ENCODE results near the gene TMEM26.
"Not testable (repeated sequence)": the region's sequence is repeated elsewhere in the genome, so short reads cannot be mapped to it uniquely, and the experiment has no call there.

The TMEM26 gene

DNA sequence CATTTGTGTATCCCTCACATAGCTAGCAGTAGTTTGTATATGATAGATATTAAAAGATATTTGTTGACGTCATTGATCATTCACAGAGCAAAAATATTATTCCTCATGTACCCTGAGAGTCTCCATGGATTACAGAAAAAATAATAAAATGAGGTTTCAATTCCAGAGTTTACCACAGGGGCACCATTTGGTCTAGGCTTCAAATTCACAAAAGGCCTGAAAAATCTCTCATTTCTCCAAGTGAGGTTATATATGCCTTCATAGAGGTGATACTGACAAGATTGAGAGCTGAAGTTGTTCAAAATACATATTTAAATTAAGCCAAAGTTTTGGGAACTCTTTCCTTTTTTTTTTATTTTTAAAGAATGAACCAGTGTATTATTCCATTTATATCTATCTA is 52.7 kb downstream of the TMEM26 start:
- DNase-seq (ENCODE audit: low read depth in 2 of 2), result no peak

DNA sequence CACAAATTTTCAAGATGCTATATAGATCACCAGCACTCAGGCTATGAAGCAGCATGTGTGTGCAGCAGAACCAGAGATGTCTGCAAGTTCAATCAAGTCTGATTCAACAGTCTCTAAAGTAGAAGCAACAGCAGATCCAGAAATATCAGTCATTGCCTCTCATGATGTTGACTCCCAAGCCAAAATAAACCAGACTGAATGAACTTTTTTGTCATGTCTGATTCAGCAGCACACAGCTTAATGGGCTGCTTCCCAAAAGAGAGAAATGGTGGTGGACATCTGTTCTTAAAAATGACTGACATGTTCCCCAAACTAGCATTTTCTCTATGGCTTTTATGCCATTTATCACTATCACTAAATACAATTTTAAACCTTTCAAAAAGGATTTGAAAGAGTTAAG is 53.8 kb downstream of the TMEM26 start:
- DNase-seq (ENCODE audit: low read depth in 2 of 2), result no peak

DNA sequence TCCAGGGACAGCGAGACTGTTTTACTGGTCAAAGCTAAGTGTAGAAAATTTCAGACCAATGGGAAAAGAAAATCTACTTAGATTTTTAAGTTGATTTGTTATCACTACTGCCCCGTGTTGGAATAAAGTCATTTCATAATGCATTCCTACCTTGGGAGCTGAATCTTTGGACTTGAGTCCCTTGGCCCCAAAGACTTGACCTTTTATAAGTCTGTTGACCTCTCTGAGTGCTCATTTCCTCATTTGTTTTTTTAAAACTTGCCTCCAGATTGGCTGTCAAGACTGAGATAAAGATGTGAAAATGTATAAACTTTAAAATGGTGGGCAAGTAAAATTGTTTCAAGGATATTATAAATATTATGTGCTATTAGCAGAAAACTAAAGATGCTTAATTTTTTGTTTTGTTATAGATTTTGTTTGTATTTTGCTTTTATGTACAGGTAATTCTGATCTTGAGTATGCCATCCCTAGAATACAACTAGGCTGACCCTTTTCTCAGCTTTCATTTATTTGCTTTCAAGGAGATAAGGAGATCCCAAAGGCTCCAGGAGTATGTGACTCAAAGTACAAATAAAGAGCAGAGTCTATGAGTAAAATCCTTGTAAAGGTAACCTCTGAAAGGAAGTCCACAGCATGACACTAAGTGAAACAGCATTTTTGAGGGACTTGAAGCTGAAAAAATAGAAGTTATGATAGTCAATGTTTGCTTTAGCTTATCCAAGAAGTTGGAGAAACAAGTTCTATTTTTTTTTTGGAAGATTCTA is 54.6 kb downstream of the TMEM26 start:
- no peak for DNase-seq (ENCODE audit: low read depth in 2 of 2)

DNA sequence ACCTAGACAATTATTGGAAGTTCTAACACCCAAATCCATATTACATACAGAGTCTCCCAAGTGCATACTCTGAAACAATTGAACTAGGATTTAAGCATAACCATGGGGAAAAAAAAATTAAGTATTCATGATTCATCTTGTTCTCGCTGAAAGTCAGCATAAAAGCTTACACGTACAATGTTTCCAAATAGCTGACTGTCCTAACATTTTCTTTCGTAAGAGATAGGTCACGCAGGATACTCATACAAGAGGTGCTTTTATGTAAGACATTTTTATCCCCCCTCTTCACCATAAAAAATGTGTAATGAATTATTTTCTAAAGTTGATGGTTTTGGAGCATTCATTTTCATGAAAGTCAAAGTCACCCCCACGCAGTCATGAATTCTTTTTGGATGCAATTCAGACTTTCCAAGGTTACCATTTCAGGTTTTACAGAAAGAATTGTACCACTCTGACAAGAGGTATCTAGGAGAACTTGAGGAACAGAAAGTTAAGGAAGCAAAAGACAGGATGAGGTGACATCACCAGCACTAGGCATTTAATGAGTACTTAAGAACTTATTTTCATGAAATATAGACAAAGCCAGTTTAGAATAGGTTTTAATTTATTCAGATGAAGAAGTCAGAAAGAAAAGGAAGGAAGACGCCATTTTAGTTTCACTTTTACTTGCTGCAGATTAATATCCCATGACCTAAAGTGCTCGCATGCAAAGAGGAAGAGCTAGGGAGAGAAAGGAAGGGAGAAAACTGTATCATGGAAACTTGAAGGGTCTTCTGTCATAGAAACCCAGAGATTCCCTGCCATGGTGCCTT is 55.8 kb downstream of the TMEM26 start:
- DNase-seq (ENCODE audit: low read depth in 2 of 2), result no peak

DNA sequence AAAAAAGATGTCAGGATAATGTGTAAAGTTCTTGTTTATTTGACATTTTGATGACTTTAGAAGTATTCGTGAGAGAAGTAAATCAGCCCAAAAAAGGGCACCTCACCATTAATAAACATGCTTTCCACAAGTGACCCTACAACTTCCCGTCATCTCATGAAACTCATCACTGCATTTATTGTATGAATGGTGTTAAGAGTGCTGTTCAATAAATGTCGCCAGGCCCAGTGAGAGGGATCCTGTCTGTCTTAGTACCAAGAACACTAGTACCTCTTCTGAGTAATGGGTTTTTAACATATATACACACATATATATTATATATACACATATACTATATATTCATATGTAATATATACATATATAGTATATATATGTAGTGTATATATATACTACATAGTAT is 61.9 kb downstream of the TMEM26 start:
- no peak for DNase-seq (ENCODE audit: low read depth in 2 of 2)

DNA sequence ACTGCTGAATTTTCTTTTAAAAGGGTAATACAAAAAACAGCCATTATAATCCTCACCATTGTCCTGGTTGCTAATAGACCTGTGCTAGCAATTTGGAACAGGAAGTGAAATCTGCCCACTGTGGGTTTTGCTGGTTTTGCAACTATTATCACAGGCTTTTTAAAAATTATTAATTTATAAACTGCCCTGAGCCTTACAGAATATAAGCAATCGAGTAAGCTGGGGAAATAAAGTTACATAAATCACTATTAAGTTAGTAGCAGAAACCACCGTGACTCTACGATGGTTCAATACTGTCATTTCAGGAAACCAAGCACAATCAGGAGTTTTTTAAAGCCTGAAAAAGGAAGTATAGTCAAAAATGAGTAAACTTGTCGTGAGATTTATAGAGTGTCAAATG is 62.3 kb downstream of the TMEM26 start:
- no peak for DNase-seq (ENCODE audit: low read depth in 2 of 2)

DNA sequence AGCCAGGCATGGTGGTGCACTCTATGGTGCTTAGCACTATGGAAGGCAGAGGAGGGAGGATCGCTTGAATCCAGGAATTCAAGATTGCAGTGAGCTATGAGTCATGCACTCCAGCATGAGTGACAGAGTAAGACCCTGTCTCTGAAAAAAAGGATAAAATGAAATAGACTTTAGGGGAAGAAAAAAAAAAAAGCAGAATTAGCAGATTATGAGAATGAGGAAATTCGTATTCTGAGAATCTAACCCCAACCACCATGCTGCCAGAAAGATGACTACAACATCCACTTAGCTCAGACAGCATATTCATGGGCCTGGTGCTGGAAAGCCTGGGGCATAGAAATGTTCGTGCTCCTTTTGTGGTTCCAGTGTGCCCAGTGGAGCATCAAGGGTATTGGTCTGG is 63.3 kb downstream of the TMEM26 start:
- DNase-seq (ENCODE audit: low read depth in 2 of 2), result no peak

DNA sequence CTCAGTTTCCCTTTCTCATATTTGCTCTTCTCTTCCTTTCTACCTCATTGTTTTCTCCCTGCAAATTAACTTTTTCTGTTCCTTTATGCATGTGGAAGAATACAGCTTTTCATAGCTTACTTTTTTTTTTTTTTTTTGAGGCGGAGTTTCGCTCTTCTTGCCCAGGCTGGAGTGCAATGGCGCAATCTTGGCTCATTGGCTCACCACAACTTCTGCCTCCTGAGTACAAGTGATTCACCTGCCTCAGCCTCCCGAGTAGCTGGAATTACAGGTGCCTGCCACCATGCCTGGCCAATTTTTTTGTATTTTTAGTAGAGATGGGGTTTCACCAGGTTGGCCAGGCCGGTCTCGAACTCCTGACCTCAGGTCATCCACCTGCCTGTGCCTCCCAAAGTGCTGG is 64.2 kb downstream of the TMEM26 start:
- DNase-seq (ENCODE audit: low read depth in 2 of 2), result not testable (repeated sequence)

DNA sequence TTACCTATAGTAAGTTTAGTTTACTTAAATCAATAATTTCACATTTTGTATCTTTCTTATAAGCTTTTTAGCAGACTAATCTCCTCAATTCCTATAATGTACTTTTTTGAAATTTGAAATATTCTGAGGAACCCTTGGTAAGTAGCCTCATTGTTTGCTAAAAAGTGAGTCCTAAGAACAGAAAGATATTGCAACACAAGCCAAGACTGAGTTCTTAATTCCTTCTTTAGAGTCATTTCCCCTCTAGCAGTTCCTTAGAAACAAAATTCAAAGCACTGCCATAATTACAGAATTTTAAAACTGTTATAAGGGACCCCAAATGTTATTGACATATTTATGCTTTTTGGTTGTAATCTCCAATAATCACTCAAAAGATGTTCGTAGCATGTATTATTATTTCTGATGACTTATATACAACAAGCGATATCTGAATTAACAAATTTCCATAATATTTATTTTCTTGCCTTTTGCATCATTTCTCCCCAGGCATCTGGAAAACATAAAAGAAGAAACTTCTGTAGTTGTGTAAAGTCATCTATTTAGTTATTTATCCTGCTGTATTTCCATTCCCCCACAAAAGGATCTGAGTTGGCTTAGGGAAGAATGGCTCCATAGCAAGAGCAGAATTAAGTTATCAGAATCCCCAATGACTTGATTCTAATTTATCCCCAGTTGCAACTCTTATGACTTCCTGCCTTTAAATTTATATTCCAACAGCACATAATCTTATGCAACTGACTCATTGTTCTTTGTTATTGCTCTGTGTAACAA is 67.8 kb downstream of the TMEM26 start:
- DNase-seq (ENCODE audit: low read depth in 2 of 2), result no peak

DNA sequence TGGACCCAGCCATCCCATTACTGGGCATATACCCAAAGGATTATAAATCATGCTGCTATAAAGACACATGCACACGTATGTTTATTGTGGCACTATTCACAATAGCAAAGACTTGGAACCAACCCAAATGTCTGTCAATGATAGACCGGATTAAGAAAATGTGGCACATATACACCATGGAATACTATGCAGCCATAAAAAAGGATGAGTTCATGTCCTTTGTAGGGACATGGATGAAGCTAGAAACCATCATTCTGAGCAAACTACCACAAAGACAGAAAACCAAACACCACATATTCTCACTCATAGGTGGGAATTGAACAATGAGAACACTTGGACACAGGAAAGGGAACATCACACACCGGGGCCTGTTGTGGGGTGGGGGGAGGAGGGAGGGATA is 72.0 kb downstream of the TMEM26 start:
- DNase-seq (ENCODE audit: low read depth in 2 of 2), result not testable (repeated sequence)

DNA sequence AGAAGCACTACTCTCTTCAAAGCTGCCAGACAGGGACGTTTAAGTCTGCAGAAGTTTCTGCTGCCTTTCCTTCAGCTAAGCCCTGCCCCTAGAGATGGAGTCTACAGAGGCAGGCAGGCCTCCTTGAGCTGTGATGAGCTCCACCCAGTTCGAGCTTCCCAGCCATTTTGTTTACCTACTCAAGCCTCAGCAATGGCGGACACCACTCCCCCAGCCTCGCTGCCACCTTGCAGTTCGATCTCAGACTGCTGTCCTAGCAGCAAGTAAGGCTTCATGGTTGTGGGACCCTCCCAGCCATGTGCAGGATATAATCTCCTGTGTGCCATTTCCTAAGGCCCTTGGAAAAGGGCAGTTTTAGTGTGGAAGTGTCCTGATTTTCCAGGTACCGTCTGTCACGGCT is 74.3 kb downstream of the TMEM26 start:
- no peak for DNase-seq (ENCODE audit: low read depth in 2 of 2)

DNA sequence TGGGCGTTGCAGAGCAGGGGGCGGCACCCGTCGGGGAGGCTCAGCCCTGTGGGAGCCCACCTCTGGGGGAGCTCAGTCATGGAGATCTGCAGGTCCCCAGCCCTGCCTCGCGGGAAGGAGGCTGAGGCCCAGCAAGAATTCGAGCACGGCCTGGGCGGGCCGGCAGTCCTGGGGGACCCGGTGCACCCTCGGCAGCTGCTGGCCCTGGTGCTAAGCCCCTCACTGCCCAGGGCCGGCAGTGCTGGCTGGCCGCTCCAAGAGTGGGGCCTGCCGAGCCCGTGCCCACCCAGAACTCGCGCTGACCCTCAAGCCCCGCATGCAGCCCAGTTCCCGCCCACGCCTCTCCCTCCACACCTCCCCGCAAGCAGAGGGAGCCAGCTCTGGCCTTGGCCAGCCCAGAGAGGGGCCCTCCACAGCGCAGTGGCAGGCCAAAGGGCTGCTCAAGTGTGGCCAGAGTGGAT is 76.2 kb downstream of the TMEM26 start:
- DNase-seq (ENCODE audit: low read depth in 2 of 2), result no peak

DNA sequence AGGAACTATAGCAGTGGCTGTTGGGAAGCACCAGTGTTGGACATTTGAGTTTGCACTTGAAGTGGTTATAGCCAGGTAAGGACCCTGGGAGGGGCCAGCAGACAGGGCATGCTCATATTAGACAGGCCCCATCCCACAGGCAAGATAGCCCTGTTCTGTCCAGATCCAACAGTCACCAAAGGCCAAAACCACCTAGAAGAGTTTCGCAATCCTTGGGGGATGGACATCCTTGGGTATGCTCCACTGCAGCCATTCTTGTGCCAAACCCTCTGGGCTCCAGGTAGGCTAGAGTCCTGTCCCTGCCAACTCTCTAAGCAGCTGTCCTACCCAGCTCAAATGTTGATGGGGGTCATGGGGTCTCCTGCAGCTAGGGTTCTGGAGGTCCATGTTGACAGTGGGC is 76.8 kb downstream of the TMEM26 start:
- DNase-seq (ENCODE audit: low read depth in 2 of 2), result no peak

DNA sequence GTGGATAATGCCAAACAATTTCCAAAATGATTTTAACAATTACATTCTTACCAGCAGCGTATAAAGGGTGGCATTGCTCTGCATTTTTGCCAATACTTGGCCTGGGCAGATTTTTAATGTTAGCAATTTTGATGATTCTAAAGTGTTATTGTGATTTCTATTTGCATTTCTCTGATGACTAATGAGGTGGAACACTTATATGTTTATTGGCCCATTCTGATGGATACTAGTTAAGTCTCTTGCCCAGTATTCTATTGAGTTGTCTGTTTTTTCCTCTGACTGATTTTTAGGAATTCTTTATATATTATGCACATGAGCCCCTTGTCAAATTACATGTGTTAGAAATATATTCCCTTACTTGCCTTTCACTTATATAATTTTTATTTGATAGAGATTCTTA is 86.8 kb downstream of the TMEM26 start:
- no peak for DNase-seq (ENCODE audit: low read depth in 2 of 2)

DNA sequence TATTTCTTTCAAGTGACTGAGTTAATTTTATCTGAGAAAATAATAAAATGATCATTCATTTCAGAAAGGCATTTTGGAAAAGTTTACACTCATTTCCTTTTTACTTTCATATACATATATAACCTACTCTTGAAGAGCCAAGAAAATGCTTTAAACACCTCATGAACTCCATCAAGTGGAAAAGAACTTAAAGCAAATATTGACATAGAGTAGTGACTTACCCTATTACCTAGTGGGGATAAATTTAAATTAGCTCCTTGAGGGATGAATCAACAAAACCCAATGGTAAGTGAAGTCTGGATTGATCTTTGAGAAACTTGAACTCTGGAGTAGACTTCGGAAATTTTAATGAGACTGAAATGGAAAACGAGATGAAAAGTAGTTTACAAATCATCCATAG is 88.6 kb downstream of the TMEM26 start:
- DNase-seq (ENCODE audit: low read depth in 2 of 2), result no peak

DNA sequence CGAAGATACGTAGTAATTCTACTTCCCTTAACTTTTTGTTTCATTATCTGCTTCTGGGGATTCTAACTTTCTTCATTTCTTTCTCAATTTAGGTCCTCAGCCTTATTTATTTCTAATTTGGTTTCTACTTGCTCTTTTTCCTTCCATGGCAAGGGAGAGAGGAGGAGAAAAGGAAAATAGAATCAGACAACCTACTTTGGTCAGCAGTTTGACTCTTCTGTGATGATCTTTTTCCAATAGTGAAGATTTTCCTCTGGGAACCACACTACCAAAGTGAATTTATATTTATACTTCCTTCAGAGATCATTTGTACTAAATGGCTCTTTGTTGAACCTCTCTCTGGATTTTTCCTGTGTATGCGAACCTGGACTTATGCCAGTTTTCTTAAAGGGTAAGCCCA is 90.2 kb downstream of the TMEM26 start:
- DNase-seq (ENCODE audit: low read depth in 2 of 2), result no peak

DNA sequence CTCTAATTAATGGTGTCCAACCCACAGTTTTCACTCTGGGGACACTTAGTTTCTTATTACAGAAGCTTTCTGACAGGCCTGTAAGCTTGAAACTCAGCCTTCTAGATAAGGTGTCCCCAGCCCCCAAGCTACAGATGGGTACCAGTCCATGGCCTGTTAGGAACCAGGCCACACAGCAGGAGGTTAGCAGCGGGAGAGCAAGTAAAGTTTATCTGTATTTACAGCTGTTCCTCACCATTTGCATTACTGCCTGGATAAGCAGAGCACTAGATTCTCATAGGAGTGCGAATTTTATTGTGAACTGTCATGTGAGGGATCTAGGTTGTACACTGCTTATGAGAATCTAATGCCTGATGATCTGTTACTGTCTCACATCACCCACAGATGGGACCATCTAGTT is 93.7 kb downstream of the TMEM26 start:
- DNase-seq (ENCODE audit: low read depth in 2 of 2), result no peak

DNA sequence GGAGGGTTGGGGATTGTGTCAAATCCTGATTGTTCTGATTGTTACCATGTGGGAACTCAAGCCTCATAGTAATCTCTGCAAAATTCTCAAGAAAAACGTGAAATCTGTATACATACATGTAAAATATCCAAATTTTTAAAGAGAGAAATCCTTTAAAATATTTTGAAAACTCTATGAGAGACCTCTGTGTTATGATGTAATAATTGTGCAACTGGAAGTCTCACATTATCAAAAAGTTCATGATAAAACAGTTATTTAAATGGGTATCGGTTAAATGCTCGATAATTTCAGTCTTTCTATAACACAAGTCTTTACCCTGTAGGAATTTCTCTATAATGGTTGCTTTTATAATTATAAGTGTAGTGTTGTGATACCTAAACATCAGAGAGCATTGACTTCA is 95.5 kb downstream of the TMEM26 start:
- no peak for DNase-seq (ENCODE audit: low read depth in 2 of 2)

Data from stimulated activated CD4-positive, alpha-beta T cell treated with anti-CD3 and anti-CD28 coated beads, Interleukin-4, amount 100 ng/mL, for 48 hours (primary cell).